Endometrial microvascular endothelial cells (primary cell): ENCODE measurements around the gene MTREX. TPM values are rescaled to one million over a fixed set of nuclear protein-coding genes. Genes with fewer than 3 reads are reported as not detected.

Experiments used
- in situ Hi-C: cut with HindIII; loops from 2 replicates; pipeline ENCODE4 v1.10.0; 2017; ENCODE audit warnings: low sequenced_read_pairs, low pct_unique_long_range_greater_than_20kb; ENCODE audit errors: inconsistent ontology term
- total RNA-seq: library from RNA; depleted of rRNA; stranded (reverse); fragments of >200 nt; gene quantifications from one replicate; pipeline ENCODE4 v1.2.3, GENCODE V29; 2015; ENCODE audit errors: inconsistent ontology term

Gene MTREX
- total RNA-seq, 1 donor from 2014 or later: 85.1 TPM

GRCh38 chr5:55450050-55450765 is 142.4 kb downstream of the MTREX start:
- in situ Hi-C loops: no loop called here

- in situ Hi-C loops: no loop called here
Measured at GRCh38 chr5:55451976-55452375, 144.2 kb downstream of the MTREX start.

GRCh38 chr5:55453211-55453610 is 145.4 kb downstream of the MTREX start:
- in situ Hi-C loops: no loop called here

- in situ Hi-C loops: no loop called here
Measured at GRCh38 chr5:55454282-55454681, 146.5 kb downstream of the MTREX start.

GRCh38 chr5:55456216-55456895 is 148.6 kb downstream of the MTREX start:
- in situ Hi-C loops: no loop called here

GRCh38 chr5:55459572-55459971 is 151.8 kb downstream of the MTREX start:
- in situ Hi-C loops: no loop called here

GRCh38 chr5:55463613-55464012 is 155.8 kb downstream of the MTREX start:
- in situ Hi-C loops: no loop called here

GRCh38 chr5:55467862-55468551 is 160.2 kb downstream of the MTREX start:
- in situ Hi-C loops: no loop called here

- in situ Hi-C loops: no loop called here
Measured at GRCh38 chr5:55469839-55470238, 162.1 kb downstream of the MTREX start.

- in situ Hi-C loops: no loop called here
Measured at GRCh38 chr5:55470282-55470681, 162.5 kb downstream of the MTREX start.

- in situ Hi-C loops: no loop called here
Measured at GRCh38 chr5:55471468-55471867, 163.7 kb downstream of the MTREX start.

GRCh38 chr5:55472642-55473041 is 164.9 kb downstream of the MTREX start:
- in situ Hi-C loops: no loop called here

Other genes with a start within 250 kb of the MTREX start
- not detected for gene GZMA, start 205.3 kb upstream of the MTREX start, total RNA-seq
- 70.5 TPM for gene GPX8, start 147.8 kb upstream of the MTREX start, total RNA-seq
- not detected for gene CDC20B, start 134.8 kb upstream of the MTREX start, total RNA-seq
- gene MCIDAS, start 80.7 kb upstream of the MTREX start, total RNA-seq: not detected
- gene CCNO, start 74.4 kb upstream of the MTREX start, total RNA-seq: not detected
- 37.5 TPM for gene DHX29, start 295 bp upstream of the MTREX start, total RNA-seq
- 23.8 TPM for gene PLPP1, start 227.0 kb downstream of the MTREX start, total RNA-seq